GM18505 (cell line): ENCODE results near the gene LRFN3.
"Not testable (repeated sequence)": the region's sequence is repeated elsewhere in the genome, so short reads cannot be mapped to it uniquely, and the experiment has no call there.

ENCODE experiments used
- ATAC-seq: cut with Tn5 transposase; IDR thresholded peaks from one replicate; pipeline ENCODE4 v1.9.1; 2021; ENCODE audit not compliant: unreplicated experiment
- POLR2A ChIP-seq: IDR thresholded peaks from 4 replicates; pipeline ENCODE4 v1.6.1; 2011; ENCODE audit warnings: borderline replicate concordance; ENCODE audit not compliant: insufficient read depth, insufficient read length; ENCODE audit errors: extremely low read depth

The LRFN3 gene

GRCh38 chr19:35938282-35939224 is 2.4 kb downstream of the LRFN3 start:
- ATAC-seq = no peak

DNA sequence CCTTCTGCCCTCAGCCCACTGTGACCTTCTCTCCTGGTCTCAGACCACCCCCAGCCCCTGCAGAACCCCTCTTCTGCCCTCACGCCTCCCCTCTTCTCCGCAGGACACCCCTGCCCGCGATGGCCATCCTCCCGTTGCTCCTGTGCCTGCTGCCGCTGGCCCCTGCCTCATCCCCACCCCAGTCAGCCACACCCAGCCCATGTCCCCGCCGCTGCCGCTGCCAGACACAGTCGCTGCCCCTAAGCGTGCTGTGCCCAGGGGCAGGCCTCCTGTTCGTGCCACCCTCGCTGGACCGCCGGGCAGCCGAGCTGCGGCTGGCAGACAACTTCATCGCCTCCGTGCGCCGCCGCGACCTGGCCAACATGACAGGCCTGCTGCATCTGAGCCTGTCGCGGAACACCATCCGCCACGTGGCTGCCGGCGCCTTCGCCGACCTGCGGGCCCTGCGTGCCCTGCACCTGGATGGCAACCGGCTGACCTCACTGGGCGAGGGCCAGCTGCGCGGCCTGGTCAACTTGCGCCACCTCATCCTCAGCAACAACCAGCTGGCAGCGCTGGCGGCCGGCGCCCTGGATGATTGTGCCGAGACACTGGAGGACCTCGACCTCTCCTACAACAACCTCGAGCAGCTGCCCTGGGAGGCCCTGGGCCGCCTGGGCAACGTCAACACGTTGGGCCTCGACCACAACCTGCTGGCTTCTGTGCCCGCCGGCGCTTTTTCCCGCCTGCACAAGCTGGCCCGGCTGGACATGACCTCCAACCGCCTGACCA is 3.3 kb downstream of the LRFN3 start:
- ATAC-seq = no peak
- no peak for TF ChIP-seq POLR2A

More at GRCh38 chr19:35938282-35939224, 2.4 kb downstream of the LRFN3 start:
- TF ChIP-seq POLR2A = no peak

DNA sequence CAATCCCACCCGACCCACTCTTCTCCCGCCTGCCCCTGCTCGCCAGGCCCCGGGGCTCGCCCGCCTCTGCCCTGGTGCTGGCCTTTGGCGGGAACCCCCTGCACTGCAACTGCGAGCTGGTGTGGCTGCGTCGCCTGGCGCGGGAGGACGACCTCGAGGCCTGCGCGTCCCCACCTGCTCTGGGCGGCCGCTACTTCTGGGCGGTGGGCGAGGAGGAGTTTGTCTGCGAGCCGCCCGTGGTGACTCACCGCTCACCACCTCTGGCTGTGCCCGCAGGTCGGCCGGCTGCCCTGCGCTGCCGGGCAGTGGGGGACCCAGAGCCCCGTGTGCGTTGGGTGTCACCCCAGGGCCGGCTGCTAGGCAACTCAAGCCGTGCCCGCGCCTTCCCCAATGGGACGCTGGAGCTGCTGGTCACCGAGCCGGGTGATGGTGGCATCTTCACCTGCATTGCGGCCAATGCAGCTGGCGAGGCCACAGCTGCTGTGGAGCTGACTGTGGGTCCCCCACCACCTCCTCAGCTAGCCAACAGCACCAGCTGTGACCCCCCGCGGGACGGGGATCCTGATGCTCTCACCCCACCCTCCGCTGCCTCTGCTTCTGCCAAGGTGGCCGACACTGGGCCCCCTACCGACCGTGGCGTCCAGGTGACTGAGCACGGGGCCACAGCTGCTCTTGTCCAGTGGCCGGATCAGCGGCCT is 4.1 kb downstream of the LRFN3 start:
- no peak for TF ChIP-seq POLR2A
- ATAC-seq = no peak

DNA sequence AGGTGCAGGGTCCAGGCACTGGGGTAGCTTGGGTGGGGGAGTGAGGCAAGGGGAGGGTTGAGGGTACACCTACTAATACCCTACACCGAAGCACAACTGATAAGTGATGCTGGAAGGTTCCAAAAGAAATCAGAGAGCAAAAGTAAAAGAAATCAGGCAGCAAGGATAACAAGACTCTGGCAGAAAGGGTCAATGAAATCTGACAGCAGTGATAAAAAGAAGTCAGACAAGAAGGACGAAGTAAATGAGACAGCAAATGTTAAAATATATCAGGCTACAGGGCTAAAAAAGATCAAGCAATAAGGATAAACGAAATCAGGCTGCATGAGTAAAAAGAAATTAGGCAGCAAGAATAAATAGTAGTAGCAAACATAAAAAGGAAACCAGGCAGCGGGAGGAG is 4.7 kb downstream of the LRFN3 start:
- no peak for TF ChIP-seq POLR2A
- no peak for ATAC-seq

DNA sequence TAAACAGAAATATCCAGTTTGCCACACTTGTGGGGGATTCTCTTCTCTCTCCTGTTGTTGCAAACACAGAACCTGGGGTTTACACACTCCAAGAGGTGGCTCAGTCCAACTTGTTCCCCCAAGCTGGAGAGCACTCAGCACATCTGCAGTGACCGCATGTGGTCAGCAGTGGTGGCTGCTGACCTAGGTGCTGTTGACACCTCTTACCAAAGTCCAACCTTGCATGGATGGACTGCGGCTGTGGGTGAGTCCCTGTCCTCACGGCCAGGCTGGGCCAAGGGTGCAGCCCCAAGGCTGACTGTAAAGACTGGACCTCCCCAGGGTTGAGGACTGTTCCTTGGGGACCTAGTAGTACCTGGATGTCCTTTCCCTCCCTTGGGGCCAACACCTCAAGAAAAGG is 6.1 kb downstream of the LRFN3 start:
- no peak for ATAC-seq
- TF ChIP-seq POLR2A = no peak

- no peak for ATAC-seq
Observed at GRCh38 chr19:35943321-35944301, 7.4 kb downstream of the LRFN3 start.

DNA sequence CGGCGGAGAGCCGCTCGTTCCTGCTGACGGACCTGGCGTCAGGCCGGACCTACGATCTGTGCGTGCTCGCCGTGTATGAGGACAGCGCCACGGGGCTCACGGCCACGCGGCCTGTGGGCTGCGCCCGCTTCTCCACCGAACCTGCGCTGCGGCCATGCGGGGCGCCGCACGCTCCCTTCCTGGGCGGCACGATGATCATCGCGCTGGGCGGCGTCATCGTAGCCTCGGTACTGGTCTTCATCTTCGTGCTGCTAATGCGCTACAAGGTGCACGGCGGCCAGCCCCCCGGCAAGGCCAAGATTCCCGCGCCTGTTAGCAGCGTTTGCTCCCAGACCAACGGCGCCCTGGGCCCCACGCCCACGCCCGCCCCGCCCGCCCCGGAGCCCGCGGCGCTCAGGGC is 8.4 kb downstream of the LRFN3 start:
- TF ChIP-seq POLR2A = no peak
- no peak for ATAC-seq

More at GRCh38 chr19:35943321-35944301, 7.4 kb downstream of the LRFN3 start:
- no peak for TF ChIP-seq POLR2A

DNA sequence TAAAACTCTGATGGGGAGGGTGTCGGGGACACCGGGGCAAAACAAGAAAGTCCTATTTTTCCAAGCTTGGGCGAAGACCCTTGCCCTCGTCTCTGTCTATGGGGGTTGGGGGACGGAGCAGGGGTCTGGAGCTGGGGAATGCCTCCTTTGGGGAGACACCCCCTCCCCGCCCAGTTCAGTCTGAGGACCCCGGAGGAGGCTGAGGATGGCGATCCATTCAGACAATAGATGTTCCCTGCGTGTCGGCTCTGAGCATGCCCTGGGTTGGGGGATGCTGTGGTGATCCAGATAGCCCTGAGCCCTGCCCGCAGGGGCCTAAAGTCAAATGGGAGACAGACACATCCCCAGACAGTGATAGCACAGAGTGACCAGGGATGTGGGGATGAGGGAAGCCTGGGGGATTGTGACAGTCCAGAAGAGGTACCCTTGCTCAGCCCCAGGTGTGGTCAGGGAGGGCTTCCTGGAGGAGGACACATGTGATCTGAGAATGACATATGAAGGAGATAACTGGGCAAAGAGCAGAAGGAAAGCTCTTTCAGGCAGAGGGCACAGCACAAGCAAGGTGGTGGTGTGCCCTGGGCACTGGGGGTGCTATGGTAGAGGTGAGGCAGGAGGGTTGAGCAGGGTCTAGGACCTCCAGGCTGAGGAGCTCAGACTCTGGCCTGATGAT is 9.1 kb downstream of the LRFN3 start:
- TF ChIP-seq POLR2A = no peak
- no peak for ATAC-seq

DNA sequence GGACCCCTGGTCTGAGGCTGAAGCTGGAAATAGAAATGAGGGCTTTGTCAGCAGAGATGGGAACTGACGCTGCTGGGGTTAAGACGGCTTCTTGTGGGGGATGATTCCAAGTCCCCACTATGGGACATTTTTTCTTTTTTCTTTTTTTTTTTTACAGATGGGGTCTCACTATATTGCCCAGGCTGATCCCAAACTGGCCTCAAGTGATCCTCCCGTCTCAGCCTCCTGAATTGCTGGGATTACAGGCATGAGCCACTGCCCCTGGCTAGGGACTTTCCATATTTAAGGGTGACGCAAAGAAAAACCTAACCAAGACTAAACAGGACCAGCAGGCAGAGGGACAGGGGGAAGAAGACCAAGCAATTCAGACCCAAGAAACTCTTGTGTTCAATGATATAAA is 10.0 kb downstream of the LRFN3 start:
- ATAC-seq = no peak
- TF ChIP-seq POLR2A = no peak

DNA sequence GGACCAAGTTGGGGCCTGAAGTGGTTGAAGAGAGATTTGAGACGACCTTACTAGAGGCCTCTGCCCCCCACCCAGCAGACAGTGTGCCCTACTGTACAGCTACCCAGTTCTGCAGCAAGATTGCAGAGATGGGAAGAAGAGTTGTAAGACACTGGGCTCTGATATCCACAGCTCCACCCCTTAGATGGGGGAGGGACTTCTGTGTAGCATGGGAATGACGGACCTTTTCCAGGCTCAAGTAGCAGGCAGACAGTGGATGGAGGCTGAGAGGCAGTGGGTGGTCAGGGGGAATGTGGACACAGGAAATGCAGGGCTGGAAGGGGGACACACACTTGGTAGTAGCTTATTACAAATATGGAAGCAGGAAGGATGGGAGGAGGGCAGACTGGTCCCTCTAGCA is 13.0 kb downstream of the LRFN3 start:
- no peak for TF ChIP-seq POLR2A
- ATAC-seq = no peak

DNA sequence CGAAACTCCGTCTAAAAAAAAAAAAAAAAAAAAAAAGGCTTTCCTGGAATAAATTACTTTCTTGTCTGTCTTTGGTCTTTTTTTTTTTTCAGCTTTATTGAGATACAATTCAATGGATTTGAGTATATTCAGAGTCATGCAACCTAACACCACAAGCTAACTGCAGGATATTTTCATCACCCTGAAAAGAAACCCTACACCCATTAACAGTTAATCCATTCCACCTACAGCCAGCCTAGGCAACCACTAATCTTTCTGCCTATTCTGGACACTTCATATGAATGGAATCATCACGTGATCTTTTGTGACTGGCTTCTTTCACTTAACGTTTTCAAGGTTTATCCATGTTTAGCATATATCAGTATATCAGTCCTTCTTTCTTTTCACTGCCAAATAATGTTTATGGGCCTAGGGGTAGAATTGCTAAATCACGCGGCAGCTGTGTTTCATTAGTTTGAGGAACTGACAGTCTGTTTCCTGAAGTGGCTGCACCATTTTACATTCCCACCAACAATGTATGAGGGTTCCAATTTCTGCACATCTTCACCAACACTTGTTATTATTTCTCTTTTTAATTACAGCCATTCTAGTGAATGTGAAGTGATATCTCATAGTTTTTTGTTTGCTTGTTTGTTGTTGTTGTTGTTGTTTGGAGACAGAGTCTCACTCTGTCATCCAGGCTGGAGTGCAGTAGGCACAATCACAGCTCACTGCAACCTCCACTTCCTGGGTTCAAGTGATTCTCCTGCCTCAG is 19.9 kb downstream of the LRFN3 start:
- TF ChIP-seq POLR2A = no peak
- no peak for ATAC-seq

- ATAC-seq = not testable (repeated sequence)
Observed at GRCh38 chr19:35957411-35957810, 21.2 kb downstream of the LRFN3 start.
